ENCODE data around the gene GCG.

GRCh38 chr2:162107361-162107901 lies 44.6 kb downstream of the GCG start:
- no peak for TF ChIP-seq CTCF (IDR thresholded peaks at IDR 0.05)
- no peak for TF ChIP-seq POLR2AphosphoS5 (IDR thresholded peaks at IDR 0.05; ENCODE audit: low read depth, low read length)
- no peak for TF ChIP-seq SIN3A (IDR thresholded peaks at IDR 0.05; ENCODE audit: borderline replicate concordance, insufficient read depth, low read depth, low read length)
- no peak for TF ChIP-seq REST (IDR thresholded peaks at IDR 0.05; ENCODE audit: insufficient read depth in 1 of 2, low read depth in 2 of 2, low read length in 1 of 2)
- no peak for TF ChIP-seq TCF7L2 (IDR thresholded peaks at IDR 0.05; ENCODE audit: low read depth, low read length)

Data from Panc1 (cell line).